Keratinocyte (primary cell): ENCODE measurements around the gene C4B.
"Not testable (repeated sequence)": the region's sequence is repeated elsewhere in the genome, so short reads cannot be mapped to it uniquely, and the experiment has no call there.

ENCODE experiments used
- CTCF ChIP-seq, 3 experiments: IDR thresholded peaks in 1 of 3; conservative IDR thresholded peaks in 1 of 3; optimal IDR thresholded peaks in 1 of 3; 2 replicates in 2 of 3; 3 replicates in 1 of 3; pipeline versions ENCODE3 to v1.5.1; 2011; ENCODE audit warnings: low read length in 3 of 3, mild to moderate bottlenecking in 3 of 3, moderate library complexity in 2 of 3, control low read depth in 1 of 3, inconsistent platforms in 1 of 3; ENCODE audit not compliant: insufficient read depth in 2 of 3; ENCODE audit errors: extremely low read depth in 1 of 3
- EZH2 ChIP-seq: IDR thresholded peaks from one replicate; pipeline ENCODE4 v1.6.1; 2012; ENCODE audit warnings: inconsistent platforms, mild to moderate bottlenecking, low read length, moderate library complexity

GRCh38 chr6:32055756-32056155 lies 41.2 kb downstream of the C4B start:
- TF ChIP-seq CTCF (optimal IDR thresholded peaks at IDR 0.05 in 1 of 3, IDR thresholded peaks at IDR 0.05 in 1 of 3, conservative IDR thresholded peaks at IDR 0.05 in 1 of 3; ENCODE audit: extremely low read depth in 1 of 3, insufficient read depth in 2 of 3, low read length in 3 of 3); EZH2: not testable (repeated sequence)
